Rectal smooth muscle tissue (tissue), 1 donor: ENCODE data around the gene RASSF6.
A peak's percentile ranks its signal among the peaks of the same experiment; 100 is the strongest.
"Not testable (repeated sequence)": the region's sequence is repeated elsewhere in the genome, so short reads cannot be mapped to it uniquely, and the experiment has no call there.

Source experiments
- H3K27ac ChIP-seq: one replicate; pipeline ENCODE4 v1.7.0; 2013; ENCODE audit warnings: low read depth, low read length, inconsistent platforms
- H3K27me3 ChIP-seq: one replicate; pipeline ENCODE4 v1.7.0; 2013; ENCODE audit warnings: low read length; ENCODE audit not compliant: control insufficient read depth, insufficient read depth
- H3K36me3 ChIP-seq: one replicate; pipeline ENCODE4 v1.7.0; 2013; ENCODE audit warnings: low read length; ENCODE audit not compliant: control insufficient read depth, insufficient read depth
- H3K4me1 ChIP-seq: one replicate; pipeline ENCODE4 v1.7.0; 2013; ENCODE audit warnings: low read length; ENCODE audit not compliant: control insufficient read depth, insufficient read depth
- H3K4me3 ChIP-seq: one replicate; pipeline ENCODE4 v1.7.0; 2013; ENCODE audit warnings: low read length
- H3K9ac ChIP-seq: one replicate; pipeline ENCODE4 v1.7.0; 2013; ENCODE audit warnings: low read length

RASSF6 gene, protein sequence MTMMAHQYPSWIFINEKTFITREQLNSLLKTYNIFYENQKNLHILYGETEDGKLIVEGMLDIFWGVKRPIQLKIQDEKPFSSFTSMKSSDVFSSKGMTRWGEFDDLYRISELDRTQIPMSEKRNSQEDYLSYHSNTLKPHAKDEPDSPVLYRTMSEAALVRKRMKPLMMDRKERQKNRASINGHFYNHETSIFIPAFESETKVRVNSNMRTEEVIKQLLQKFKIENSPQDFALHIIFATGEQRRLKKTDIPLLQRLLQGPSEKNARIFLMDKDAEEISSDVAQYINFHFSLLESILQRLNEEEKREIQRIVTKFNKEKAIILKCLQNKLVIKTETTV

GRCh38 chr4:73620115-73620792, at the start of gene RASSF6:
TSS of gene RASSF6 (minus strand) at chr4:73620436. CDS start at chr4:73611795, 8,641 bp downstream.
- no peak within 1 kb of the TSS for H3K9ac ChIP-seq
- no peaks in the 10 kb centered on the region for H3K27me3 ChIP-seq
- H3K4me3 ChIP-seq = peak within 1 kb of the TSS; percentile 58
- no peak within 1 kb of the TSS for H3K27ac ChIP-seq
- H3K36me3 ChIP-seq = no peaks in the 10 kb centered on the region
- H3K4me1 ChIP-seq = no peaks in the 10 kb centered on the region

- H3K4me1 ChIP-seq = no peaks in the 10 kb centered on the region
- peak overlapping the region; percentile 26 for H3K4me3 ChIP-seq
- H3K9ac ChIP-seq = no peak overlapping the region
- no peaks in the 10 kb centered on the region for H3K27me3 ChIP-seq
- H3K36me3 ChIP-seq = no peaks in the 10 kb centered on the region
- no peak overlapping the region for H3K27ac ChIP-seq
Observed at GRCh38 chr4:73669410-73670183, 49.4 kb upstream of the RASSF6 start.

DNA sequence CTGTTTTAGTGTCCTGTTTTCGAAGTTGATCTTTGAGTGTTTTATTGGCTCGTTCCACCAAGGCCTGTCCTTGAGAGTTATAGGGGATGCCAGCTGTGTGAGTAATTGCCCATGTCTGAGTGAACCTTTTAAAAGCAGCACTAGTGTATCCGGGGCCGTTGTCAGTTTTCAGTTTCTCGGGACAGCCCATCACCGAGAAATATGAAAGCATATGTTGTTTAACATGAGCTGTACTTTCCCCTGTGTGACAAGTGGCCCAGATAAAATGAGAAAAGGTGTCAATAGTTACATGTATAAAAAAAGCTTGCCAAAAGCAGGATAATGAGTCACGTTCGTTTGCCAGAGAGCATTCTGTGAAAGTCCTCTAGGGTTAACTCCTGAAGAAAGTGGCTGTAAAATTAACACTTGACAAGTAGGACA, 48.6 kb upstream of the RASSF6 start:
- Histone ChIP-seq H3K27me3 (no peaks in the 10 kb centered on the region), H3K4me1 (no peaks in the 10 kb centered on the region), H3K27ac (no peak overlapping the region), H3K9ac (no peak overlapping the region), H3K4me3 (no peak overlapping the region), H3K36me3 (no peaks in the 10 kb centered on the region)

GRCh38 chr4:73665924-73666323, 45.7 kb upstream of the RASSF6 start:
- H3K9ac ChIP-seq, H3K27ac ChIP-seq, H3K27me3 ChIP-seq, H3K4me3 ChIP-seq, H3K4me1 ChIP-seq, H3K36me3 ChIP-seq: not testable (repeated sequence)

DNA sequence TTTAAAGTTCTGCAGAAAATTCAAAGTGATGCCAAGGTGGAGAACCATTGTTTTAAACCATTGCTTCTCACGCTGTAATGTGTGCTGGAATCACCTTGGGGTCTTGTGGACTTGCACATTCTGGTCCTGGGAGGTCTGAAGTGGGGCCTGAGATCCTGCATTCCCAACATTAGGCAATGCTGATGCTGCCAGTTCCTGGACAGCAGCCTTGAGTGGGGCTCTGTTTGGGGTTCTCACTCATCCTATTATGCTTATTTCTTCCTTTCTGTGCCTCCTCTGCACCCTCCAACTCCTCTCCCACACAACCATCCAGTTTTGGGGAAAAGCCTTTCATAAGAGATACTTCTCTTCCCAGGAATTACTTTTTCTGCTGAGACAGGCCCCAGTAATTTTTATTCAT, 44.2 kb upstream of the RASSF6 start:
- H3K4me1 ChIP-seq = no peaks in the 10 kb centered on the region
- H3K27me3 ChIP-seq = no peaks in the 10 kb centered on the region
- H3K36me3 ChIP-seq = no peaks in the 10 kb centered on the region
- no peak overlapping the region for H3K9ac ChIP-seq
- H3K27ac ChIP-seq = no peak overlapping the region
- H3K4me3 ChIP-seq = no peak overlapping the region

DNA sequence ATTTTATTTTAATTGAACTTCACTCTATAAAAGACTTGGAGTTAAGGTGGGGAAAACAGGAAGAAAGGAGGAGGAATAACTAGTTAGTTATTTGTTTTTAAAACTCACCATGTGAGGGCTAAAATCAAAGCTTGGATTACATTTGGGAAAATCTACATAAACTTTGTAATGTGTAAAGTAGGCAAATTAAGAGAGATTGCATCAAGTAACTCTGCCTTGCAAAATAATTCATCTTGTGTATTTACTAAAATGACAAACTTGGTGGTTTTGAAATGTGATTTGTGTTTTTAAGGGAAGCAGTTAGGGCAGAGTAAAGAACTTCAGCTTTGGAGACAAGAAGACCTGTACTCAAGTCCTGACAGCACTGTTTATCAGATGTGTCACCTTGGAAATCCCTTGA, 43.3 kb upstream of the RASSF6 start:
- Histone ChIP-seq H3K36me3 (no peaks in the 10 kb centered on the region), H3K4me1 (no peaks in the 10 kb centered on the region), H3K27ac (no peak overlapping the region), H3K4me3 (no peak overlapping the region), H3K27me3 (no peaks in the 10 kb centered on the region), H3K9ac (no peak overlapping the region)

- Histone ChIP-seq H3K27ac (no peak overlapping the region), H3K9ac (no peak overlapping the region), H3K4me1 (no peaks in the 10 kb centered on the region), H3K36me3 (no peaks in the 10 kb centered on the region), H3K4me3 (no peak overlapping the region), H3K27me3 (no peaks in the 10 kb centered on the region)
Observed at GRCh38 chr4:73662709-73663546, 42.7 kb upstream of the RASSF6 start.

- no peaks in the 10 kb centered on the region for H3K4me1 ChIP-seq
- no peak overlapping the region for H3K4me3 ChIP-seq
- H3K36me3 ChIP-seq = no peaks in the 10 kb centered on the region
- H3K27me3 ChIP-seq = no peaks in the 10 kb centered on the region
- no peak overlapping the region for H3K9ac ChIP-seq
- no peak overlapping the region for H3K27ac ChIP-seq
Observed at GRCh38 chr4:73661646-73662119, 41.4 kb upstream of the RASSF6 start.

DNA sequence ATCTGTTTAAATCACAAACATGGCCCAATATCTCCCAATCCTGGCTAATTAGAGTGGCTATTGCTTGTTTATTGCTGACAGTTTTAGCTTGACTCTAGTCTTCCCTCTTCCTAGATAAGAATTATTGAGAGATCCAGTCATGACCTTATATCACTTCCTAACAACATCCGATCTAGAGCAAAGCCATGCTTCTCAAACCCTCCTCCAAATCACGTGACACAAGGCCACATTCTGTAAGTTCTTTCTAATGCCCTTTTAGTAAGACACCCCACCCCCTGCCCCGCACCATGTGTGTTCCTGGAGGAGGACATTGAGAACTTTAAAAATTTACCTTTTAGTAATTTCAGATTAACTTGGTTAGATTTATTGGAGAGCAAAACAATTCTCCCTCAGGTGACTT, 40.6 kb upstream of the RASSF6 start:
- no peaks in the 10 kb centered on the region for H3K27me3 ChIP-seq
- no peak overlapping the region for H3K4me3 ChIP-seq
- no peaks in the 10 kb centered on the region for H3K36me3 ChIP-seq
- no peak overlapping the region for H3K9ac ChIP-seq
- H3K27ac ChIP-seq = no peak overlapping the region
- no peaks in the 10 kb centered on the region for H3K4me1 ChIP-seq

DNA sequence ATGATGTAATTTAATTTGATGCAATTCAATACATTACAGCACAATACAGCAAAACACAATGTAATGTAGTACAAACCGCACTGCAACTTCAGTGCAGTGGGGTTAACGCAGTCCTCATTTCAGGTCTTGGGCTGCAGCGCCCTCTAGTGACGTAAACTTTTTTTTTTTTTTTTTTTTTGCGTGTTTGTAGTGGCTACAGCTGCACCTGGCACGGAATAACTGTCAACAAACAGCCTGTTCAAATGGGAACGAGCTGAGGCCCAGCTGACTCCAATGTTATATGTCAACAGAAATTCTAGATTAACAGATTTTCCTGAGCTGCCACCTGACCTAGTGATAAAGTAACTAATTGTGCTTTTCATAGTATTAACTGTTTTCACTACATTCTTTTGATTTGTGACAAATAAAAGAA, 33.5 kb upstream of the RASSF6 start:
- no peak overlapping the region for H3K27ac ChIP-seq
- H3K4me1 ChIP-seq = no peaks in the 10 kb centered on the region
- H3K27me3 ChIP-seq = no peaks in the 10 kb centered on the region
- H3K9ac ChIP-seq = no peak overlapping the region
- H3K4me3 ChIP-seq = no peak overlapping the region
- no peaks in the 10 kb centered on the region for H3K36me3 ChIP-seq

DNA sequence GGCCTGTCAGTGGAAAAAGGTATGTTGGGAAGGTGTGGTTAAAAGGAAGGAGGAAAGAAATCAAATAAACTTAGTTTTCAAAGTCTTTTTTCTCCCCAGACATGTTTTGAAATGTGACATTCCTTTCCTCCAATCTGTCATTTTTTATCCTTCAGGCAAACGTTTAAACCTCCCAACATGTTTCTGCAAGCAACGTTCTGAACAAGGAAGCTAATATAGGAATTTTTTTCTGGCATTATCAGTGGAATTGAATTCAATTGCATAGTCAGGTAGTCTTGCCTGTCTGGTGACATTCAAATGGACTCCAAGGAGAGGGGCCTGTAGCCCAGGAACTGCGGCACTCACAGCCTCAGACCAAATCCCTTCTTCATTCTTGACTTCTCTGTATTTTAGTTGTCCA, 30.0 kb upstream of the RASSF6 start:
- Histone ChIP-seq H3K27ac (no peak overlapping the region), H3K4me1 (no peaks in the 10 kb centered on the region), H3K36me3 (no peaks in the 10 kb centered on the region)

GRCh38 chr4:73648478-73648877, 28.2 kb upstream of the RASSF6 start:
- no peaks in the 10 kb centered on the region for H3K4me1 ChIP-seq
- H3K36me3 ChIP-seq = no peaks in the 10 kb centered on the region
- no peak overlapping the region for H3K4me3 ChIP-seq
- H3K27me3 ChIP-seq = no peaks in the 10 kb centered on the region
- no peak overlapping the region for H3K9ac ChIP-seq
- H3K27ac ChIP-seq = no peak overlapping the region

More for the DNA sequence above, 30.0 kb upstream of the RASSF6 start:
- Histone ChIP-seq H3K4me3 (no peak overlapping the region), H3K9ac (no peak overlapping the region), H3K27me3 (no peaks in the 10 kb centered on the region)
